ENCODE results near the gene EDAR.

The EDAR gene

DNA sequence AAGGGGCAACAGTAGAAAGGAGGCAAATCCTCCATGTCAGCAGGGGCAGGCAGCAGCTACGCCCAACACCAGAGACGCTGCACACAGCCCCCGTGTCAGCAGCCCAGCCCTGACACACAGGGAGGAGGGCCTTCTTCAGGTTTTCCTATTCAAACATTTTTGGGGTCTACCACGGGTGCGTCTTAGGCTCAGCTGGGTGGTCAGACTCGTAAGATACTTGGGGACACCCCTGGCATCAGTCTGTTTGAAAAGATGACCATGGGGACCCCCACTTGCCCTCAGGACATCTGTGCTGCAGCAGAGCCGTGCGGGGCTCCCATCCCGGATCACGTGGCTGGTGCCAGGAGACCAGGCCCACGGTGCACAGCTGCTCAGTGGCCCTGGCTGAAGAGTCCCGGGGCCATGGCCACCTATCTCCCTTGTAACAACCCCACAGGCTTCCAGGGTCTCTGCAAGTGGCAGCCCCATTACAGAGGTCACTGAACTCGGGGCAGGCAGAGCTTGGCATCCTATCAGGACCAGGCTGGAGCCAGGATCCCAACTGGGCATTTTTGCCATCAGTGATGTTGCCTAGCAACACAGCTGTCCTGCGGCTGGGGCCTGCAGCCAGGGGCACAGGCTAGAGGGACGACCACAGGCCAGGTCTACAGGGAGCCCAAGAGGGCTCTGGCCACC is 82.5 kb downstream of the EDAR start:
- no peak for DNase-seq

DNA sequence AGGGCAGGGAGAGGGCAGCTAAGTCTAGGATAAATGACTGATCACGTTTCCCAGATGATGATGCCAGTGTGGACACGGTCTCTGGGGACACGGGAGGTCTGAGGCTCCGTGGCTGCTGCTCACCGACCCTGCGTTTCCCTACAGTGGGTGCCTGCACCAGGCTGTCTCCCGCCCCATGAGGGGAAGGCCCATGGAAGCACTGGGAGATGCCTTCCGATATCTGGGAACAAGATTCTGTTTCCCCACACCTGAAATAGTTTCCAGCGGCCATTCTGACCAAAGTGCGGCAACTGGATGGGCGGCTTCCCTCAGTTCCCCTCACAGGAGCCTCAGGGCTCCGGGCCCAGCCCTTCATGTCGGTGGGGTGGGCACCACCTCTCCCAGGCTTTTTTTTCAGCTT is 83.1 kb downstream of the EDAR start:
- no peak for DNase-seq

DNA sequence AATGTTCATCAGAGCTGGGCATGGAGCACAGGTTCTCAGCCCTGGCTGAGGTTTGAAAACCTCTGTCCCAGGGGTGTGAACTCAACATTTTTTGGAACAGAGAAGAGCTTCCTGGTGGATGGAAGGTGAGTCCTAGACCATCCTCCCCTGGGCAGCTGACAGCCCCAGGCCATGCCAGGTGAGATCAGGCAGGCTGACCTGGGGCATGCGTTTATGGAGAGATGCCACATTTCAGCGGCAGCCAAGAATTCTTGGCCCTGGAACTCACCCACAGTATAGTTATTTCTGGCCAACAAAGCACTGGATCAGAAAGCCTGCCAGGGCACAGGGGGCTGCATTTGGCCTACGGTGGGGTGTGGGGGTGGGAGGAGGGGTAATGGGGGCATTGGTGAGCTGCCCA is 83.8 kb downstream of the EDAR start:
- DNase-seq: no peak

DNA sequence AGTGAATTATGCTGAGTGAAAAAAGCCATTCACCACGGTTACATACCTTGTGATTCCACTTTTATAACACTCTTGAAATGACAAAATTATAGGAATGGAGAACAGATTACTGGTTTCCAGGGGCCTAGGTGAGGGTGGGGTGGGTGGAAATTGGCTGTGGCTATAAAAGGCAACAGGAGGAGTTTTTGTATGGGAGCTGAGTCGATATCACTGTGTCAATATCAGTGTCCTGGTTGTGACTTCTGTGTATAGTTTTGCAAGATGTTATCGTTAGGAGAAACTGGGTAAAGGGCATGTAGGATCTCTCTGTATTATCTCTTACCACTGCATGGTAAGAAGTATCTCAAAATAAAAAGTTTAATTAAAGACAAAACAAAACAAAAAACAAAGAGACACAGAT is 84.3 kb downstream of the EDAR start:
- no peak for DNase-seq

DNA sequence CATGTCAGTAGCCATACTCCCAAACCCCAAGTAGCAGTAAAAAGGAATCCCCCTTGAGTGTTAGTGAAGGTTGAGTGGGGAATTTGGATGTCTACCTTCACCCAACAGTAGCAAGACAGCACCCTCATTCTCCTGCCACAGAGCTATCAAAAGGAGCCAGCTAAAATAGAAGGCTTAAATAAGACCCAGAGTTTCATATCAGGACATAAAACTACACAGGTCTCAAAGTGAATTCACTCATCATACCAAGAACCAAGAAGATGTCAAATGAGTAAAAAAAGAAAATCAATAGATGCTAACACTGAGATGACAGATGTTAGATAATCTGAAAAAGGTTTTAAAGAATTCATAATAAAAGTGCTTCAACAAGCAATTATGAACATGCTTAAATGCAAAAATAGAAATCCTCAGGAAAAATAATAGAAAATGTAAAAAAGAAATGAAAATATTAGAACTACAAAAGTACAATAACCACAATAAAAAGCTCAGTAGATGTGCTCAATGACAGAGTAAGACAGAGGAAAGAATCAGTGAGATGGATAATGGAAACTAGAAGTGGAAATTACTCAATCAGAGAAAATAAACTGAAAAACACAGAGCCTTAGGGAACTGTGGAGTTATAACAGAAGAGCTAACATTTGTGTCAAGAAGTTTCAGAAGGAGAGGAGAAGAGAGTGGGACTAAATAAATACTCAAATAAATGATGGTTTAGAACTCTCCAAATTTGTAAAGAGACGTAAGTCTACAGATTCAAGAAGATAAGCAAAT is 90.5 kb downstream of the EDAR start:
- DNase-seq: no peak

DNA sequence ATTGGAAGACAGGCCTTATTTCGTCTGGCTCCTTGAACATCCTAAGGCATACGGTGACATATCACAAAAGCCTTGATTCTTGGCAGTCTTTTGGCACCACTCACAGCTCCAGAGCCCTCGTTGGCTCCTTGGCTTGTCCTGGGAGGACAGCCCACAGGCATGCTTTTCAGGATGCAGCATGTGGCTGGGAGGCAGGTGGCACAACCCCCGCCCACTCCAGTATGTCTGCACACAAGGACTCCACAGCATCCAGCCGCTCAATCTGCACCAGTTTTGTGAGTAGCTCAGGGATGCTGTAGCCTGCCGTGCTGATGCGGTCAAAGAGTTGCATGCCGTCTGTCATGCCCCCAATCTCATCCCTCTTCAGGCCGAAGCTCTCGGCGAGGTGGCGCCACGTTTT is 92.3 kb downstream of the EDAR start:
- no peak for DNase-seq

DNA sequence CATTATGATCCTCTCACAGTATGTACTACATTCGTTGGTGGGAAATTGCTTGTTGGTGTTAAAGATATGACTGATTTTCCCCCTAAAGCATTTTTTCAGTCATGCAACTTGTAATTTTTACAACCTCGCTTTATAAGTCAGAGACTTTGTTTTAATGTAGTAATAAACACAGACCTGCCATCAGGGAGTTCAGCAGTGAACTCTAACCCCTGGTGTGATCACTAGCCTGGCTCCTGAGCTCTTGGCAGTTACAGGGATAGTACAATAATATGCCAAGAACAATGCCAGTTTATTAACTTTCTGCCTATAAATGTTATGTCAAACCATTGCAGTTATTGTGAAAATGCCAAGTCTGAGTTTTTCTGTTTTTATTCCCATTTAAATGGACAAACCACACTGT is 93.8 kb downstream of the EDAR start:
- DNase-seq: no peak

DNA sequence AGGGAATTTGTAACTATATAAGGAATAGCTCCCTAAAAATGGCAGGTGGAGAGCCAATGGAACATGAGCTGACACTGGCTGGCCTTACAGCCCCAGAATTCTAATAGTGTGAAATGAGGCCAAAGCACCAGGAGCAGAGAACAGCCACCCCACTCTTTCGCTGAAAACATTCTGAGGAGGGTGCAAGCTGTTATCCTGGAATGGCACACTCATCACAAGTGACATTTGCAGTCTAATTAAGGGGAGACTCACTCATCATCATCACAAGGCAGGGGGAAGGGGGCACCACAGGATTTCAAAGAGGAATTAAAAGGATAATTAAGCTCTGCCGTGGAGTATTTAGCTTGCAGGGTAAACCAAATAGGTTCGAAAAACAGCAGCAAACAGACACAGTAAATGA is 94.3 kb downstream of the EDAR start:
- no peak for DNase-seq

DNA sequence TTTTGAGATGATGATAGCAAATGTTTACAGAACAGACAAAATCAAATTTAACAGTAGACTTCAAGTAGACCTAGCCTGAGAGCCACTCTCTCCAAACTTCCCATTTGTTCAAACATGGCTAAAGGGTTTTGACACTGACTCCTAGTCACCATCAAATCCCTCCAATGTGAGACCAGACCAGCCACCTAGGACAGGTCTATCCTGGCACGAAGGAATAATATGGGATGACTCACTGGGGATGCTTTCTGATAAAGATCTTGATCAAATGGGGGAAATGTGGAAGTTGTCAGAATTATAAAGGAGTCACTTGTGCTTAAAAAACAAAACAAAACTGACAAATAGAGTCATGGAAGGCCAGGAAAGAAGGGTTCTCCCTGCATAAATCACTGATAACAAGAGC is 95.7 kb downstream of the EDAR start:
- no peak for DNase-seq

DNA sequence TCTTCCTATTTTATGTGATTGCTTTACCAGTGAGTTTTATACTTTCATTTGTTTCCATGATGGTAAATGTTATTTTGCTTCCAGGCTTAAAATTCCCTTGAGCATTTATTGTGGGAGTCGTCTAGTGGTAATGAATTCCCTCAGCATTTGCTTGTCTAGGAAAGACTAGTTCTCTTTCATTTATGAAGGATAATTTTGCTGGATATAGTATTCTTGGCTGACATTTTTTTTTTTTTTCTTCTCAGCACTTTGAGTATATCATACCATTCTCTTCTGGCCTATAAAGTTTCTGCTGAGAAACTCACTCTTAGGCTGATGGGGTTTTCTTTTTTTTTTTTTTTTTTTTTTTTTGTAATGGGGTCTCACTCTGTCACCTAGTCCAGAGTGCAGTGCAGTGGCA is 99.1 kb downstream of the EDAR start:
- no peak for DNase-seq

DNA sequence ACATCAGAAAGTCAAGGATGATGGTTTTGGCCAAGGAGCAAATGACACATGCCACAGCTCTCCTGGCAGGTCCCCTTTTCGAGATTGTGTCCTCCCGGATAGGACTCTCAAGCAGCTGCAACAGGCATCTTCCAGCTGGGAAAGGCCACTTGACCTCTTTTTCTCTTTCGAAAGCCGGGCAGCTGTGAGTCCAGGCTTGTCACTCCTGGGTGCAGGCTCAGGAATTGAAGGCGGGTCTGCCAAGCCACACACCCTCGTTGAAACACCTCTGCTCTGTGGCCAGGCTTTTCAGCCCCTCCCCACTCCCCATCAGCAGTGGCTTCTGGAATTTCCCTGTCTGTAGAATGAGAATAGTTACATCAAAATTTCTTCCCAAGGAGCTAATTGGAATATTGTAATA is 104.4 kb downstream of the EDAR start:
- DNase-seq: no peak

DNA sequence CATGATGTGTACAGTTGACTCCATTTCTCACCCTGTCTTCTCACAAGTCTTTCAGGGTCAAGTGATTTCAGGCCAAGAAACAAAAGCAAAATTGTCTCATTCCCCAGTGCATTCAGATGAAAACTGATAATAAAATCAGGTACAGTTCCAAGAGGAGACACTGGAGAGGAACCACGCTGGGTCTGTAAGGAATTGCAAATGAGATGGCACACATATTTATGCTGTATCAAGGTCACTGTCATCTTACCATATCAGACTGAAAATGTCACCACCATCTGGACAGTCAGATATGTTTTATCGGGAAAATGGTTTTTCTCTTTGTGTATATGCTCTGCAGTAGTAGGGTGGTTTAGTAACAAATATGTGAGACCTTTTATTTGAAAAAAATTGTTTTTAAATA is 110.7 kb downstream of the EDAR start:
- DNase-seq: no peak

DNA sequence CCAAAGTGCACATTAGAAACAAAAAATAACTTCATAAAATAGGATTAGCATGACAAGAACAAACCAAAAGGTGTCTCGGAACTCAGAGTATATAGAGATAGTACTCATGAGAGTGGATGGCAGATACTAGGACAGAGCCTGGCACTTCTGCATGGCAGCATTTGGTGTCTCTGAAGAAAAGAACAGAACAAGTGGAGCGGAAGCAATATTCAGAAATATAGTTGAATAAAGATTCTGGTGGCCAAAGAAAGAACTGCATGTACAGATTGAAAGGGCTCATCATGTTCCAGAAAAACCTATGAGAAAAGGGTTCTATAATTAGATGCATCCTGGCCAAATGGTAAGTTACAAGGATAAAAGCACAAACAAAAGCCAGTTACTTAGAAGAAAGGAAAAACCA is 111.5 kb downstream of the EDAR start:
- DNase-seq: no peak

DNA sequence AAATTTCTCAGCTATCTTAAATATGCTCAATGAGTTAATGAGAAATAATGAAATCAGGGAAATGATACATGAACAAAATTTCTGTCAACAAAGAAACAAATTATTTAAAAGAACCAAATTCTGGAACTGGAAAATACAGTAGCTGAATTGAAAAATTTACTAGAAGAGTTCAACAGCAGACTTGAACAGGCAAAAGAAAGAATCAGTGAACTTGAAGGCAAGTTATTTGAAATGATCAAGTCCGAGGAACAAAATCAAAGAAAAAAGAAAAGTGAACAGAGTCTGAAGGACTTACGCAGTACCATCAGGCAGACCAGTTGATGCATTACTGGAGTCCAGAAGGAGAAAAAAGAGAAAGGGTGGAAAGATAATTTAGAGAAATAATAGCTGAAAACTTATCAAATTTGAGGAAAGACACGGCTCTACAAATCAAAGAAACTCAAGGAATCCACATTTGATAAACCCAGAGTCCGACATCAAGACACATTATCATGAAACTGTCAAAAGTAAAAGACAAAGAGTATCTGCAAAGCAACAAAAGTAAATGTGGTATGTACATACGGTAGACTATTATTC is 118.9 kb downstream of the EDAR start:
- DNase-seq: no peak

DNA sequence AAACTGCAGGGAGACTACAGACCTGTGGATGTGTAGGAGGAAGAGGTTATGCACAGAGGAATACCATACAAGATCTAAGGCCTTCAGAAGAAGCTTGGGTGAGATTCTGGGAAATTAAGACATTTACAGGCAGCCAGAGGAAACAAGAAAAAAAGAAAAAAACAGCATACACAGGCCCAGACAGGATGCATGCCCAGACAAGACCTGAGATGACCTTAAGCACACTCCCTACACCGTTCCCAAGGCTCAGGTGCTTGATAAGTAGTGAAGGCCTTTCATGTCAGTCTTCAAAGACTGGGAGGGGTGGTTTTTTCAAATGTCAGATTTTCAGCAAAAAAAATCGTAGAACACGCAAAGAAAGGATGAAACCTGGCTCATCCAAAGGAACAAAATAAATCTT is 119.5 kb downstream of the EDAR start:
- DNase-seq: no peak

DNA sequence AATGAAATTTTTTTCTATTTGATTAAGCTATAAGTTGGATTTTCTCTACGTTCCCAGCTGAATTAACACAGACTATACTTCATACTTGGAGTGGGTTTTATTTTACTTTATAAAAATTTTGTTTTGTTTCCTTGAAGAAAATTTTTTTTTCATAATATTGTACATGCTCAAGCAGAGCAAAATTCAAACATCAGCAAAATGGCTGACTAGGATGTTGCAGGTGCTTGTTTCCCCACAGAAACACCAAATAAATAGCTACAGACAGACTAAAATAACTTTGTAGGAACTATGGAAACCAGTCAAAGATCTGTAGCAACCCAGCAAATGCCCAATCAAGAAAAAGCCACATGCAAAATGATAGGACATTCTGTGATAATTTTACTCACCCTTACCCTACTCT is 120.1 kb downstream of the EDAR start:
- DNase-seq: no peak

DNA sequence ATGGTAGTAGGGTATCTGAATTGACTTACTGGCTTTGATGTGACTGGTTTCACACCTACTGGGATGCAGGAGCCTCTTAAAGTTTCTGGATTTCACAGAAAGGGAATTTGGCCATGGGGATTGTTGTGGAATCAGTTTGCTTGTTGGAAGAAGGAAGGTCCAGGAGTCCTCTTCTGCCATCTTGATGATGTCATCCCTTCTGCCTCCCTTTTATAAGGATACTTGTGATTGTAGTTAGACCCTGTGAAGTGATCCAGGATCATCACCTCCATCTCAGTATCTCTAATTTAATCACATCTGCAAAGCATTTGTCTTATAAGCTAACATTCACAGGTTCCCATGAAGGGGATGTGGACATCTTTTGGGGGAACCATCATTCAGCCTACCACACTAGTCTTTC is 123.0 kb downstream of the EDAR start:
- no peak for DNase-seq

DNA sequence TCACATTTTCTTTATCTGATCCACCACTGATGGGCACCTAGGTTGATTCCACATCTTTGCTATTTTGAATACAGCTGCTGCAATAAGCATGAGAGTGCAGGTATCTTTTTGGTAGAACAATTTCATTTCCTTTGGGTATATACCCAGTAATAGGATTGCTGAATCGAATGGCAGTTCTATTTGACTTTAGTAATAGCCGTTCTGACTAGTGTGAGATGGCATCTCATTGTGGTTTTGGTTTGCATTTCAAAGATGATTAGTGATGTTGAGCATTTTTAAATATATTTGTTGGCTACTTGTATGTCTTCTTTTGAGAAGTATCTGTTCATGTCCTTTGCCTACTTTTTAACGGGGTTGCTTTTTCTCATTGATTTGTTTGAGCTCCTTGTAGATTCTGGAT is 130.1 kb downstream of the EDAR start:
- no peak for DNase-seq

DNA sequence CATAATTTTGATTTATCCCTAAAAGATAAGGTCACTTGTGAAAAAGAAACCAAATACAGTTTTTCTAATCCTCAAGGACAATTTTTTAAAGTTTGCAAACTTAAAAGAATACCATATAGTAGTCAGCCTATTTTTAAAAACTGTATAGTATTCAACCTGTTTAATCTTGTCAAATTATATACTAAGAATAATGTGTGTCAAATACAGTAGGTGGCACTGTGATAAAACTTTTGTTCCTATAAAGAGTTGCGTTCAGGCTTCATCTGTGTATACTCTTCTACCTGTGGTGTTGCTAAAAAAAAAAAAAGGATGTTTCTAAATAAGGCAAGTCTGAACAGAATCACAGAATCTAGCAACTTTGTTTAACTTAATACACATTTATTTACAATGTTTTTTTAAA is 133.8 kb downstream of the EDAR start:
- DNase-seq: peak in 1 of 3 donors; percentile 6

DNA sequence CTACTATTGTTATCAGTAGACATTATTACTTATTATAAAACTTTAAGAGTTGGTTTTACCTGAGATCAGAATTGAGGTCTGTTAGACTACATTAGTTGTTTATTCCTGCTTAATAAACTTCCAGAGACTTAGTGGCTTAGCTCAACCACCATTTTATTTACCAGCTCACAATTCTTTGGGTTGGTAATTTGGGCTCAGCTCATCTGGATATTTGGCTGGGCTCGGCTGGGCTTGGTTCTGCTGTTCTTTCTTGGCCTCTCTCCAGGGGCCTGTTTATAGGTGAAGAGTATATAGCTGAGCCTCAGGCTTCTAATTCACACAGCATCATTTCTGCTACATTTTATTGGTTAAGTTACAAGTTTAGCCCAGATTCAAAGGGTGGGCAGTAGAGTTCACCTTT is 134.5 kb downstream of the EDAR start:
- no peak for DNase-seq

DNA sequence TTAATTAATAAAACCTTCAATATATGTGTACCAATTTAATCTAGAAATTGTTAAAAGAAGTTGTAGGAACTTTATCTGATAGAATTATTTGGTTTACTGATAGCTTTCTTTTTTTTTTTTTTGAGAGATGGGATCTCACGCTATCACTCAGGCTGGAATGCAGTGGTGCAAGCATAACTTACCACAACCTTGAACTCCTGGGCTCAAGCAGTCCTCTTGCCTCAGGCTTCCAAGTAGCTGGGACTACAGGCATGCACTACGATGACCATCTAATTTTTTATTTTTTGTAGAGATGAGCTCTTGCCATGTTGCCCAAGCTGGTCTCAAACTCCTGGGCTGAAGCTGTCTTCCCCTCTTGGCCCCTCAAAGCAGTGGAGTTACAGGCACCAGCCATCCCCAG is 135.6 kb downstream of the EDAR start:
- no peak for DNase-seq

DNA sequence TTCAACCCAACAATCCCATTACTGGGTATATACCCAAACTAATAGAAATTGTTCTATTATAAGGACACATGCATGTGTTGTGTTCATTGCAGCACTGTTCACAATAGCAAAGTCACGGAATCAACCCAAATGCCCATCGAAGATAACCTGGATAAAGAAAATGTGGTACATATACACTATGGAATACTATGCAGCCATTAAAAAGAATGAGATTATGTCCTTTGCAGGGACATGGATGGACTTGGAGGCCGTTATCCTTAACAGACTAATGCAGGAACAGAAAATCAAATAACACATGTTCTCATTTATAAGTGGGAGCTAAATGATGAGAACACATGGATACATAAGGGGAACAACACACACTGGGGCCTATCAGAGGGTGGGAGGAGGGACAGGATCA is 136.6 kb downstream of the EDAR start:
- no peak for DNase-seq

DNA sequence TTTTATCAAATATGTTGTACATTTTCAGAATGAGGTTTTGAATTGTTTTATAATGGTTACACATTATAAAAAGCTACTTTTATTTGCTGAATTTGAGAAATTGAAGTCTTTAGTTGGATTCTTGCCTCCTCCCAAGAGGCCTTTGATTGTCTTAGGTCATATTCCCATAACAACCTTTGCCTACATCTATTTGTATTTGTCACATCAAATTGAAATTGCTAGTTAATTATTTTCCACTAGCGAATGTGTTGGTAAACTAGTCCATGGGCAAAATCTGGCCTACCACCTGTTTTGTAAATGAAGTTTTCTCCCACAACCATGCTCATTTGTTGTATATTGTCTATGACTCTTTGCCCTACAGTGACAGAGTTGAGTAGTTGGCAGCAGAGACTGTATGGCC is 142.0 kb downstream of the EDAR start:
- no peak for DNase-seq

DNA sequence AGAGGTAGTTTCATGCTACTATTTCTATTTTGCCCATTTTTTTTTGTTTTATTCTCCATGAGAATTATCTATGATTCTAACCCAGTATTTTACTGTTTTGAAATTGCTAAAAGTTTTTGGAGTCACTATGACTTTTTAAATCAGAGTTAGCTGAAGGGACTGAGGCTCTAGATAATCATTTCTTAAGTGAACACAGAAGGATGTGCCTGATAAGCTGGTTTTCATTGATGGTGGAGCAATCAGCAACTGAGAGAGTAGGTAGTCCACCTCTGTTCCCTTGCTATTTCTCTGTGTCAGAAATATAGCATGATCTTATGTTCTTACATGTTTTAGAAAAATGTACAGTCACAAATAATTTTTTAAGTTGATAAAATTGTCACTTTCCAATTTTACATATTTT is 143.1 kb downstream of the EDAR start:
- DNase-seq: no peak

All from suppressor macrophage treated with lipopolysaccharide for 1 hour (primary cell).